ENCODE results near the gene APOBR.

DNA sequence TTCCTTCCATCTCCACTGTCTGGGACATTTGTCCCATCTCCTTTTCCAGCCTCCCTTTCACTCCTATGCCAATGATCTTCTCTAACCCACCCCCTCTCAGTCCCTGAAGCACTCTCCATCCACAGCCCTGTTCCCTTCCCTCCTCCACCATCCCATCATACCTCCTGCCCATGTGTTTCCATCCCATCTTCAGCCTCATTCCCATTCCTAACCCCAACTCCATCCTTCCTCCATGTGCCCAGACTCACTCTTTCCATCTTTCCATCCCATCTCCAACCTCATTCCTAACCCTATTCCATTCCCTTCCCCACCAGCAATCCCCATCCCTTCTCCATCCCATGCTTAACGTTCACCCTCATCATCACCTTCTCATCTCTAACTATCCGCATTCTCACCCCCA is 7.8 kb downstream of the APOBR start:
- TF ChIP-seq CTCF (conservative IDR thresholded peaks at IDR 0.05; ENCODE audit: low read length) (no peak), EZH2phosphoT487 (IDR thresholded peaks at IDR 0.05; ENCODE audit: borderline replicate concordance, low read depth, low read length) (no peak)

All from OCI-LY7 (cell line).